Progenitor cell of endocrine pancreas (in vitro differentiated cells): Measurements from ENCODE around the gene AMOTL2. TPM values are rescaled to one million over a fixed set of nuclear protein-coding genes. Genes with fewer than 3 reads are reported as not detected.
A peak's percentile ranks its signal among the peaks of the same experiment; 100 is the strongest.

Experiments
- DNase-seq: peaks from one replicate; pipeline ENCODE4 v3.0.0; 2021; ENCODE audit warnings: low spot score; ENCODE audit not compliant: unreplicated experiment
- H3K27ac Mint-ChIP-seq: 2 replicates; pipeline ENCODE4 v1.8.0; 2021; ENCODE audit warnings: mild to moderate bottlenecking, moderate library complexity, mixed read lengths
- H3K27me3 Mint-ChIP-seq: 2 replicates; pipeline ENCODE4 v1.8.0; 2021; ENCODE audit warnings: mixed read lengths
- H3K36me3 Mint-ChIP-seq: 2 replicates; pipeline ENCODE4 v1.8.0; 2022; ENCODE audit warnings: mixed read lengths; ENCODE audit not compliant: insufficient read depth
- H3K4me1 Mint-ChIP-seq: 2 replicates; pipeline ENCODE4 v1.8.0; 2021; ENCODE audit warnings: low read depth, mixed read lengths
- H3K4me3 Mint-ChIP-seq: 2 replicates; pipeline ENCODE4 v1.8.0; 2021; ENCODE audit warnings: low read depth, mild to moderate bottlenecking, moderate library complexity, mixed read lengths
- H3K9me3 Mint-ChIP-seq: 2 replicates; pipeline ENCODE4 v1.8.0; 2021; ENCODE audit warnings: low read depth, mixed read lengths
- CTCF ChIP-seq: fragments of 200-600 bp; sonication (generic); IDR thresholded peaks from one replicate; pipeline ENCODE4 v1.5.0; 2021; ENCODE audit warnings: antibody characterized with exemption, mild to moderate bottlenecking; ENCODE audit not compliant: unreplicated experiment
- total RNA-seq: library from RNA; stranded (reverse); gene quantifications from 2 replicates; pipeline ENCODE4 v1.2.1, GENCODE V29; 2021

AMOTL2 gene
- total RNA-seq, 1 donor from 2014 or later = 94.4 TPM

GRCh38 chr3:134333522-134334181 is 40.6 kb downstream of the AMOTL2 start:
- H3K4me1 Mint-ChIP-seq = peaks cover 13% of the 10 kb centered on the region
- H3K36me3 Mint-ChIP-seq = no peaks in the 10 kb centered on the region
- no peak for DNase-seq
- H3K9me3 Mint-ChIP-seq = no peaks in the 10 kb centered on the region
- TF ChIP-seq CTCF = no peak
- H3K27ac Mint-ChIP-seq = peak overlapping the region; percentile 36
- peaks cover 15% of the 10 kb centered on the region for H3K27me3 Mint-ChIP-seq
- H3K4me3 Mint-ChIP-seq = no peak overlapping the region

GRCh38 chr3:134332344-134332743 is 41.9 kb downstream of the AMOTL2 start:
- H3K36me3 Mint-ChIP-seq = no peaks in the 10 kb centered on the region
- peaks cover 14% of the 10 kb centered on the region for H3K4me1 Mint-ChIP-seq
- H3K27ac Mint-ChIP-seq = no peak overlapping the region
- no peak overlapping the region for H3K4me3 Mint-ChIP-seq
- no peak for DNase-seq
- H3K27me3 Mint-ChIP-seq = peaks cover 15% of the 10 kb centered on the region
- H3K9me3 Mint-ChIP-seq = no peaks in the 10 kb centered on the region
- no peak for TF ChIP-seq CTCF

GRCh38 chr3:134331811-134332199 is 42.4 kb downstream of the AMOTL2 start:
- DNase-seq = no peak
- Mint-ChIP-seq H3K9me3 (no peaks in the 10 kb centered on the region), H3K27me3 (peaks cover 15% of the 10 kb centered on the region), H3K36me3 (no peaks in the 10 kb centered on the region), H3K4me3 (no peak overlapping the region), H3K27ac (peak overlapping the region; percentile 76), H3K4me1 (peaks cover 18% of the 10 kb centered on the region)
- TF ChIP-seq CTCF = no peak

- no peak for DNase-seq
- no peaks in the 10 kb centered on the region for H3K36me3 Mint-ChIP-seq
- no peaks in the 10 kb centered on the region for H3K9me3 Mint-ChIP-seq
- TF ChIP-seq CTCF = no peak
- peaks cover 19% of the 10 kb centered on the region for H3K4me1 Mint-ChIP-seq
- H3K4me3 Mint-ChIP-seq = no peak overlapping the region
- H3K27ac Mint-ChIP-seq = peak overlapping the region; percentile 76
- H3K27me3 Mint-ChIP-seq = peaks cover 15% of the 10 kb centered on the region
Measured at GRCh38 chr3:134330883-134331810, 43.1 kb downstream of the AMOTL2 start.

- H3K27ac Mint-ChIP-seq = no peak overlapping the region
- H3K9me3 Mint-ChIP-seq = no peaks in the 10 kb centered on the region
- H3K4me3 Mint-ChIP-seq = no peak overlapping the region
- peaks cover 19% of the 10 kb centered on the region for H3K4me1 Mint-ChIP-seq
- H3K27me3 Mint-ChIP-seq = peaks cover 14% of the 10 kb centered on the region
- no peak for DNase-seq
- no peaks in the 10 kb centered on the region for H3K36me3 Mint-ChIP-seq
- no peak for TF ChIP-seq CTCF
Measured at GRCh38 chr3:134328846-134329245, 45.4 kb downstream of the AMOTL2 start.
